Esophagus mucosa (tissue), 1 donor: ENCODE results near the gene MLLT1. TPM values are rescaled to one million over a fixed set of nuclear protein-coding genes. Genes with fewer than 3 reads are reported as not detected.

ENCODE experiments used
- ATAC-seq: fragments of 200-7000 bp; cut with Tn5 transposase; one replicate; pipeline ENCODE4 v1.9.1; 2020
- total RNA-seq: library from RNA; stranded (reverse); gene quantifications from one replicate; pipeline ENCODE4 v1.2.4, GENCODE V29; 2023
- donor health status: DM: yes; HTN: yes; CAD: no.

Gene MLLT1
- total RNA-seq, 1 donor from 2014 or later: 27.5 TPM

GRCh38 chr19:6220385-6221191, 59.2 kb downstream of the MLLT1 start:
- ATAC-seq: no peak

GRCh38 chr19:6219586-6220290, 60.0 kb downstream of the MLLT1 start:
- ATAC-seq: no peak

- no peak for ATAC-seq
Measured at GRCh38 chr19:6219147-6219525, 60.6 kb downstream of the MLLT1 start.

- ATAC-seq: peak; percentile 72
Measured at GRCh38 chr19:6218491-6219146, 61.2 kb downstream of the MLLT1 start.

- ATAC-seq: no peak
Measured at GRCh38 chr19:6217752-6218334, 61.9 kb downstream of the MLLT1 start.

GRCh38 chr19:6216996-6217751, 62.6 kb downstream of the MLLT1 start:
- ATAC-seq: no peak

- ATAC-seq: no peak
Measured at GRCh38 chr19:6216236-6216995, 63.4 kb downstream of the MLLT1 start.

GRCh38 chr19:6215701-6216235, 64.0 kb downstream of the MLLT1 start:
- ATAC-seq: no peak

GRCh38 chr19:6214881-6215541, 64.8 kb downstream of the MLLT1 start:
- ATAC-seq: no peak

GRCh38 chr19:6213696-6214641, 65.8 kb downstream of the MLLT1 start:
- ATAC-seq: no peak

GRCh38 chr19:6213266-6213595, 66.5 kb downstream of the MLLT1 start:
- ATAC-seq: no peak

- no peak for ATAC-seq
Measured at GRCh38 chr19:6212403-6213265, 67.1 kb downstream of the MLLT1 start.

- no peak for ATAC-seq
Measured at GRCh38 chr19:6211632-6212402, 68.0 kb downstream of the MLLT1 start.

- ATAC-seq: peak; percentile 4
Measured at GRCh38 chr19:6210721-6211600, 68.8 kb downstream of the MLLT1 start.

GRCh38 chr19:6210091-6210490, 69.7 kb downstream of the MLLT1 start:
- no peak for ATAC-seq

- ATAC-seq: no peak
Measured at GRCh38 chr19:6209680-6210079, 70.1 kb downstream of the MLLT1 start.

GRCh38 chr19:6209233-6209632, 70.5 kb downstream of the MLLT1 start:
- no peak for ATAC-seq
